Keratinocyte (primary cell): ENCODE measurements around the gene SORBS1. TPM values are rescaled to one million over a fixed set of nuclear protein-coding genes. Genes with fewer than 3 reads are reported as not detected.

Experiments
- DNase-seq: peaks from one replicate; pipeline ENCODE4 v3.0.0-alpha.2; 2011; ENCODE audit warnings: low read depth, missing footprints, low spot score
- FAIRE-seq: peaks from 2 replicates; lab custom pipeline; 2011; peaks lifted over from hg19 to GRCh38; lab: Jason Lieb, UNC
- H2AFZ ChIP-seq: 2 replicates; pipeline ENCODE4 v1.6.0; 2012; ENCODE audit warnings: low read length, control low read depth, inconsistent platforms; ENCODE audit not compliant: control insufficient read depth
- H3K27ac ChIP-seq: 2 replicates; pipeline ENCODE4 v1.5.1; 2011; ENCODE audit warnings: low read length; ENCODE audit not compliant: control insufficient read depth, insufficient read depth
- H3K27me3 ChIP-seq: 3 replicates; pipeline ENCODE4 v1.6.0; 2011; ENCODE audit warnings: low read length; ENCODE audit not compliant: control insufficient read depth, insufficient read depth; ENCODE audit errors: extremely low read depth
- H3K36me3 ChIP-seq, 2 experiments: 2 replicates in 1 of 2; 3 replicates in 1 of 2; pipeline ENCODE4 v1.5.1; 2011; ENCODE audit warnings: low read length in 2 of 2, mild to moderate bottlenecking in 1 of 2; ENCODE audit not compliant: control insufficient read depth in 2 of 2, insufficient read depth in 2 of 2; ENCODE audit errors: extremely low read depth in 1 of 2
- H3K4me1 ChIP-seq: 3 replicates; pipeline ENCODE4 v1.5.1; 2011; ENCODE audit warnings: low read length; ENCODE audit not compliant: control insufficient read depth, insufficient read depth; ENCODE audit errors: extremely low read depth
- H3K4me2 ChIP-seq: 3 replicates; pipeline ENCODE4 v1.6.0; 2011; ENCODE audit warnings: low read depth, low read length; ENCODE audit not compliant: control insufficient read depth, insufficient read depth; ENCODE audit errors: extremely low read depth
- H3K4me3 ChIP-seq, 3 experiments: fragments of 200-600 bp in 1 of 3; sonication (generic) in 1 of 3; 2 replicates in 2 of 3; 3 replicates in 1 of 3; pipeline ENCODE4 v1.5.1; 2011 to 2016; ENCODE audit warnings: low read length in 3 of 3, mild to moderate bottlenecking in 3 of 3, control low read depth in 2 of 3, inconsistent platforms in 1 of 3, low read depth in 1 of 3, mixed read lengths in 1 of 3, mixed run types in 1 of 3, moderate library complexity in 1 of 3; ENCODE audit not compliant: control insufficient read depth in 2 of 3, insufficient read depth in 2 of 3; ENCODE audit errors: extremely low read depth in 1 of 3
- H3K79me2 ChIP-seq: 2 replicates; pipeline ENCODE4 v1.6.0; 2012; ENCODE audit warnings: low read length; ENCODE audit not compliant: control insufficient read depth, insufficient read depth
- H3K9ac ChIP-seq: 3 replicates; pipeline ENCODE4 v1.6.0; 2011; ENCODE audit warnings: low read length; ENCODE audit not compliant: control insufficient read depth, insufficient read depth; ENCODE audit errors: extremely low read depth
- H3K9me1 ChIP-seq: 3 replicates; pipeline ENCODE4 v1.6.0; 2011; ENCODE audit warnings: low read length; ENCODE audit not compliant: control insufficient read depth, insufficient read depth; ENCODE audit errors: extremely low read depth
- H3K9me3 ChIP-seq: 2 replicates; pipeline ENCODE4 v1.5.1; 2012; ENCODE audit warnings: low read depth, low read length; ENCODE audit not compliant: control insufficient read depth
- H4K20me1 ChIP-seq: 3 replicates; pipeline ENCODE4 v1.6.0; 2011; ENCODE audit warnings: low read length; ENCODE audit not compliant: control insufficient read depth, insufficient read depth; ENCODE audit errors: extremely low read depth
- CTCF ChIP-seq, 3 experiments: IDR thresholded peaks in 1 of 3; conservative IDR thresholded peaks in 1 of 3; optimal IDR thresholded peaks in 1 of 3; 2 replicates in 2 of 3; 3 replicates in 1 of 3; pipeline versions ENCODE3 to v1.5.1; 2011; ENCODE audit warnings: low read length in 3 of 3, mild to moderate bottlenecking in 3 of 3, moderate library complexity in 2 of 3, control low read depth in 1 of 3, inconsistent platforms in 1 of 3; ENCODE audit not compliant: insufficient read depth in 2 of 3; ENCODE audit errors: extremely low read depth in 1 of 3
- EZH2 ChIP-seq: IDR thresholded peaks from one replicate; pipeline ENCODE4 v1.6.1; 2012; ENCODE audit warnings: inconsistent platforms, mild to moderate bottlenecking, low read length, moderate library complexity
- dilution Hi-C: fragments of 300-500 bp; cut with MboI; formaldehyde crosslinking; loops from one replicate; pipeline ENCODE4 v1.7.0; 2020; ENCODE audit warnings: low sequenced_read_pairs; ENCODE audit not compliant: extremely low pct_ligation_motif_present
- polyA plus RNA-seq, 5 experiments: library from polyadenylated mRNA; depleted of rRNA in 3 of 5; stranded (reverse) in 3 of 5; stranded (forward) in 1 of 5; unstranded in 1 of 5; fragments of >200 nt; gene quantifications; 1 replicate in 1 of 5; 2 replicates in 3 of 5; 3 replicates in 1 of 5; pipeline versions ENCODE4 v1.2.1 to v1.2.3, GENCODE V29; 2011 to 2012; ENCODE audit warnings: missing spikeins in 2 of 5, low read depth in 1 of 5, low replicate concordance in 1 of 5

Gene SORBS1
- polyA plus RNA-seq, 1 donor (not counting 4 experiments of a cell fraction or from before 2014, with no cell fraction given), result 0.42 TPM

- Histone ChIP-seq H2AFZ (no peak overlapping the region), H3K36me3 (no peaks in the 10 kb centered on the region), H3K4me3 (no peak overlapping the region), H3K4me2 (no peak overlapping the region), H3K27me3 (no peaks in the 10 kb centered on the region), H4K20me1 (no peaks in the 10 kb centered on the region), H3K9me1 (no peaks in the 10 kb centered on the region), H3K79me2 (no peaks in the 10 kb centered on the region), H3K9me3 (no peaks in the 10 kb centered on the region), H3K9ac (no peak overlapping the region), H3K27ac (no peak overlapping the region), H3K4me1 (no peaks in the 10 kb centered on the region)
- FAIRE-seq (no peak), DNase-seq (no peak)
- TF ChIP-seq CTCF (optimal IDR thresholded peaks at IDR 0.05 in 1 of 3, IDR thresholded peaks at IDR 0.05 in 1 of 3, conservative IDR thresholded peaks at IDR 0.05 in 1 of 3; ENCODE audit: extremely low read depth in 1 of 3, insufficient read depth in 2 of 3, low read length in 3 of 3) (no peak), EZH2 (no peak)
- dilution Hi-C loops, result no loop called here
Observed at GRCh38 chr10:95513008-95513589, 48.1 kb downstream of the SORBS1 start.

- dilution Hi-C loops, result no loop called here
- Histone ChIP-seq H3K27ac (no peak overlapping the region), H3K79me2 (no peaks in the 10 kb centered on the region), H3K4me3 (no peak overlapping the region), H3K9me1 (no peaks in the 10 kb centered on the region), H3K4me1 (no peaks in the 10 kb centered on the region), H4K20me1 (no peaks in the 10 kb centered on the region), H3K9ac (no peak overlapping the region), H3K4me2 (no peak overlapping the region), H2AFZ (no peak overlapping the region), H3K9me3 (no peaks in the 10 kb centered on the region), H3K27me3 (no peaks in the 10 kb centered on the region), H3K36me3 (no peaks in the 10 kb centered on the region)
- no peak for TF ChIP-seq CTCF (optimal IDR thresholded peaks at IDR 0.05 in 1 of 3, IDR thresholded peaks at IDR 0.05 in 1 of 3, conservative IDR thresholded peaks at IDR 0.05 in 1 of 3; ENCODE audit: extremely low read depth in 1 of 3, insufficient read depth in 2 of 3, low read length in 3 of 3)
- no peak for TF ChIP-seq EZH2
- no peak for FAIRE-seq
- DNase-seq, result no peak
Observed at GRCh38 chr10:95511314-95511713, 49.9 kb downstream of the SORBS1 start.
